NK-92 treated with Interleukin-12 subunit alpha and Interleukin-12 subunit beta, amount 100 ng/mL, for 24 hours (cell line): ENCODE data around the gene PROKR1.

Experiments
- DNase-seq: peaks from one replicate; lab custom pipeline; 2025; lab: John Stamatoyannopoulos, UW

Gene PROKR1

DNA sequence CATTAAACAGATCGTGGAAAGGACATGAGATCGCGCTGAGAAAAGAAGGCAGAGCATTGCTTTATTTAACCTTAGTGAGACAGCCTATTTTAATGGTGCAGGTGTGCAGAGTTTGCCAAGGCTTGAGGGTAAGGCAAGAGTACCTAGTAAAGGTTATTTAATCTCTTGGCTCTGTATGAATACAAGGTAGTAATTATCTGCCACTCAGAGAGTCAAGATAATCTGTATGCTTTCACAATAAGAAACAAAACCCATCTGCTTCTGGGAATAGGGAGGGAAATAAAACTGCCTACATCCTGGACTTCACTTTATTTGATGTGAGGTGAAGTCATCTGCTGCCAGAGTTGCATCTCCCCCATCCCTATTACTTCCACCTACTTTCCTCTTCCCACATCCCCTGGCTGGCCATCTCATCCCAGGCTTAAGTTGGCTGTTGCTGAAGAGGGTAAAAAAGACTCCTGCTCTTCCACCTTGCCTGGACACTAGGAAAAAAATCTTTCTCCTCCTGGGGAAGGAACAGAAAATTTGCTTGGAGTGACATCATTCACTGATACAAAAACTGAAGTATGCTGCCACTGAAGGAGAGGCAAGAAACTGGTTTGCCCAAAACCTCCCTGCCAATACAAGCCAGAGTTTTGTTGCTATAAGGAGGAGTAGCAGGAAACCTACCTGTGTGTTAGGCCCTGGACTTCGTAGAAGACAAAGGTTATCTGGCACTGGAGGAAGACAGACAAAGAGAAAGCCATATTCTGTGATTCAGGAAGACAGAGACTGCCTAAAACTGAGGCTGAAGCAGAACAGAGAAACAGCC is 55.4 kb downstream of the PROKR1 start:
- DNase-seq, result no peak

DNA sequence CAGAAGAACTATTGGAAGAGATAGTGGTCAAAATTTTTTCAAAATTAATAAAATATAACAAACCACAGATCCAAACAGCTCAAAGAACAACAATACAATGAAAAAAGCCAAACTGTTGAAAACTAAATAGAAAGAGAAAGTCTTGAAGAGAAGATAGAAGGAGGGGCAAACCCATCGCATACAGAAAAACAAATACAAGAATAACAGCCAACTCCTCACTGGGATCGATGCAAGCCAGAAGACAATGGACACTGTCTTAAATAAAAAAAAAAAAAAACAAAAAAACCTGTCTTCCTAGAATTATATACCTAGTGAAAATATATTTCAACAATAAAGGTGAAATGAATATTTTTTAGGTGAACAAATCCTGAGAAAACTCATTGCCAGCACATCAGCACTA is 57.2 kb downstream of the PROKR1 start:
- no peak for DNase-seq

DNA sequence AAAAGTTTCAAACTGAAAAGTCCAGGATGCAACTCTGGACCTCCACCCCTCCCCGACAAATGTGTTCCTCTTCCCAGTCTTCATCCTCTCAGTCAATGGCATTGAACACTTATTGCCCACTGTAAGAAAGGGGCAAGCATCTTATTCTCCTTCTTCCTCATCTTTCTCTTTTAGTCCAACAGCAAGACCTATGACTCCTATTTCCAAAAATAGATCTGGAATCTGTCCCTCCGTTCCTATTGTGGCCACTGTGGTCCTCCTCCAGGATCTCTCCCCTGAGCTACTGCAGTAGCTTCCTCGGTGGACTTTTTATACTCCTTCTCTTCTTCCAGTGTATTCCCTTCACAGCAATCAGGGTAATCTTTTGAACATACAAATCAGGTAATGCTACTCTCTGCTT is 63.3 kb downstream of the PROKR1 start:
- DNase-seq, result no peak
